Stimulated activated CD8-positive, alpha-beta memory T cell treated with anti-CD3 and anti-CD28 coated beads, Interleukin-15, amount 100 ng/mL, for 48 hours (primary cell): ENCODE data around the gene IZUMO1.
"Not testable (repeated sequence)": the region's sequence is repeated elsewhere in the genome, so short reads cannot be mapped to it uniquely, and the experiment has no call there.

Experiments
- DNase-seq, 2 donors: peaks; one replicate each; pipeline ENCODE4 v3.0.0-alpha.2; 2020; ENCODE audit warnings: low read depth in 2 of 2

The IZUMO1 gene

GRCh38 chr19:48738557-48739403, 7.9 kb downstream of the IZUMO1 start:
- DNase-seq = peak; percentile 88 to 90

DNA sequence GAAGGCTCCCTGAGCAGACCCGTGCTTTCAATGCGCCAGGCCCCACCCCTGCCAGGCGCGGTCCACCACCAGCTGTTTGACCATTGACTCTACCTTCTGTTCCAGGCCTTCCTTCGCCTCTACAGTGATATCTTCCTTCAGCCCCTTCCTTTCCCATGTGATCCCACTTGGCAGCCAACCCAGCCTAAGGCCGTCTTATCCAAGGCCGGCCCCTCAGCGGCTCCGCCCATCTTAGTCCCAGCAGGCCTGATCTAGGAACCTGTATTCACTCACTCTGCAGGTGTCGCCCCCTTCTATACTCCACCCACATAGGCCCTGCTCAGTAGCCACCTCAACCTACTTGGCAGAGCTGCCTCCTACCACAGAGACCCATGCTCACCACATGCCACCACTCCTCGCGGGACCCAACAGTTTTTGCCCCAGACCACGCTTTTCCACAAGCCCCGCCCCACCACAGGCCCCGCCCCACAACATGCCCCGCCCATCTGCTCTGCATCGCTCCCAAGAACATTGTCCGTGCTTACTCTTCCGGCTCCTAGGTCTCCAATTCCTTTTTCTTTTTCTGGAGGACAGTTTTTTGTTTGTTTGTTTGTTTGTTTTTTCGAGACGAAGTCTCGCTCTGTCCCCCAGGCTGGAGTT, 9.2 kb downstream of the IZUMO1 start:
- no peak for DNase-seq

GRCh38 chr19:48735031-48735615, 11.6 kb downstream of the IZUMO1 start:
- no peak for DNase-seq

DNA sequence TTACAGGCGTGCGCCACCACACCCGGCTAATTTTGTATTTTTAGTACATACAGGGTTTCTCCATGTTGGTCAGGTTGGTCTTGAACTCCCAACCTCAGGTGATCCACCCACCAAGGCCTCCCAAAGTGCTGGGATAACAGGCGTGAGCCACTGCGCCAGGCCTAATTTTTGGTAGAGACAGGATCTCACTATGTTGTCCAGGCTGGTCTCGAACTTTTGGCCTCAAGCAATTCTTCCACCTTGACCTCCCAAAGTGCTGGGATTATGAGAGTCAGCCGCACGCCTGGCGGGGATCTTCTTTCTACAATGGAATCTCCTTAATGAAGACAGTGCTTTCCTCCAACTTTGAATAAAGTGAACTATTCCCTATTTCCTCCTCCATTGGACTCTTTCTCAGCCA, 12.1 kb downstream of the IZUMO1 start:
- no peak for DNase-seq

DNA sequence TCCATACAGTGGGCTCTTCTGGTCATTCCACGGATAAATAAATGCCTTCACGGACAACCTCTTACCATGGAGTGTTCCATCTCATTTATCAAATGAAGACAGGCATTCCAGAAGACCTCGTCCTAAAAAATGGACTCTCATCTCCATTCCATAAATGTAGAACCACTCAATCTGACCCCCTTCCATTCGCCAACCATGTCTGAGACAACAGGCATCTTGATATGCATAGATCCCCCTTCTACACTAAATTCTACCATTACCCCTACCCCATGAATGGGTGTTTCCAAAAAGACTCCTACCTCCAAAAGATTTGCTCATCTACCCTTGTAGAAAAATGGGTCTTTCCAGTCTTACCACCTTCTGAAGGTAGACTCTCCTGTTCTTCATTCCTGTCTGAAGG, 15.3 kb downstream of the IZUMO1 start:
- no peak for DNase-seq

DNA sequence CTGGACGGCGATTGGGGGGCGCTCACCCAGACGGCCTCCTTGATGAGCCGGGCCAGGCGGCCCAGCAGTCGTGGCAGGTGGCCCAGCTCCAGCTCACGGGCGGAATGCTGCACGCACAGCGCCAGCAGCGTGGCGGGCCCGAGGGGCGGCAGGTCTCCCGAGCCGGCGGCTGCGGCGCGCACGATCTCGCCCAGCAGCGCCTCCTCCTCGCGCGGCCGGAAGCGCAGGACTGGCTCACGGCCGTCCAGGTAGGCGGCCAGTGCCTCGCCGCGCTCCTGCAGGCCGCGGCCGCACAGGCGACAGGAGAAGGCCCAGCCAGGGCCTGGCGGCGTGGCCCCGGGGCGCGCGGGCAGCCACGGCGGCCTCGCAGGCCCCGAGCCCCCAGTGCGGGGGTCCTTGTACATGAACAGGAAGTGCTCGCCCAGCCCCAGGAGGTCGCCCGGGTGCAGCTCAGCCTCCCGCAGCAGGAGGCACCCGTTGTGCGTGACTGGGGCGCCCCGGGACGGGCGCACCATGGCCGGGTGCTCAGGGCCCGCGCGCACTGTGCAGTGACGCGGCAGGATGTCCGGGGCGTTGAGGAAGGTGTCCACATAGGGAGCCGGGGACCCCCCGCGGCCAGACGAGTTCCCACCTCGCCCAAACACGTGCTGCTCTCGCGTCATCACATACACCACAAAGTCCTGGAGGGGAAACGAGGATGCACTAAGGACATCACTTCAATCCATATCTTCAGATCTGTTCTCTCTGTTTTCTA, 17.6 kb downstream of the IZUMO1 start:
- DNase-seq = no peak

- no peak for DNase-seq
These were observed 20.2 kb downstream of the IZUMO1 start for GRCh38 chr19:48726556-48726955.

DNA sequence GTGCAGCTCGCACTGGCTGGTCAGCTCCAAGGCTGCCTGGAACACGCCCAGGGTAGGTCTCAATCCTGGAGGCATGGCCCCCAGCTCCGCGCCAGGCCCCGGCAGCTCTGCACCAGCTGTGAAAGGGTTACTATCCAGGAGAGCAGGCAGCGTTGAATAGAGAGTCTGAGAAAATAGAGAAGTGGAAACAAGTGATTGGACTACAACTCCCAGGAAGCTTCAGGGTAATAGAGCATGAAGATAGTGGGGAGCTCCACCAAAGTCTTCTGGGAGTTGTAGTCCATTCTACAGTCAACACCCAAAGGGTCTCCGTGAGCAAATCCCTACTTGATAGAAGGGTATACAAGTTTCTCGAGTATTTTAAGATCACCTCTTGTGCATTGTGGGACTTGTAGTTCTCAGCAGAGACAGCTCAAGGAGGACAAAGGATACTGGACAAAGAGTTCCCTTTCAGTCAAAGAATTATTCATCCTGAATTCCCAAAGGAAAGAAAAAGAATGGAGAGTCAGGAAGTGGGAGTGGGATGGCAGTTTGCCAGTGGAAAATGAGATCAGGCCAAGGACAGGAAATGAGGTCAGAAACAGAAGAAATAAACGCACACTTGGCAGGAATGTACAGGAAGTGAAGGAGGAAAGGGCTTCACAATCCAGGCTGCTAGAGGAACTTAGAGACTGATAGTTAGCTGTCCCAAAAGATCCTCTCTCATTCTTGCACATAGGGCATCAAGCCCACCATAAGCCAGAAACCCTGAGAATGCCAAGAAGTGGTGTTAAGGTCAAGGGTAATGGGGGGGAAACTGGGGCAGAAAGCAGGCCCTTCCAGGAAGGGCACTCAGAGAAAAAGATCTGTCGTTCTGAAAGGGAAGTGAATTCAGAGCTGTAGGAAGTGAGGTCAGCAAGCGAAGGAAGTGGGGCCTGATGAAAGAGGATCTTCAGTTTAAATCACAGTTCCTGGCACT, 21.6 kb downstream of the IZUMO1 start:
- no peak for DNase-seq

DNA sequence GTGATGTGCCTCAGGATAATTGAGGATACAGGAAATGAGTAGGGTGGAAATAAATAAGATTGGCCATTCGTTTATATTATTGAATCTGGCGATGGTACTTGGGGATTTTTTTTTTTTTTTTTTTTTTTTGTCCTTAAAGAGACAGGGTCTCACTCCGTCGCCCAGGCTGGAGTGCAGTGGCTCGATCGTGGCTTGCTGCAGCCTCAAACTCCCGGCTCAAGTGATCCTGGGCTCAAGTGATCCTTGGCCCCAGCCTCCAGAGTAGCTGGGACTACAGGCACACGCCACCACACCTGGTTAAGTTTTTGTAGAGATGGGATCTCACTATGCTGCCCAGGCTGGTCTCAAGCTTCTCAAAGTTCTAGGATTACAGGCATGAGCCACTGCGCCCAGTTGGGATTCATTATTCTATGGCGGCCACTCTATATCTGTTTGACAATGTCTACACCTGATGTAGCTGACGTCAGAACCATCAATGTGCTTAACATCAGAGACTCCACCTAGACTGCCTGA, 24.5 kb downstream of the IZUMO1 start:
- no peak for DNase-seq

DNA sequence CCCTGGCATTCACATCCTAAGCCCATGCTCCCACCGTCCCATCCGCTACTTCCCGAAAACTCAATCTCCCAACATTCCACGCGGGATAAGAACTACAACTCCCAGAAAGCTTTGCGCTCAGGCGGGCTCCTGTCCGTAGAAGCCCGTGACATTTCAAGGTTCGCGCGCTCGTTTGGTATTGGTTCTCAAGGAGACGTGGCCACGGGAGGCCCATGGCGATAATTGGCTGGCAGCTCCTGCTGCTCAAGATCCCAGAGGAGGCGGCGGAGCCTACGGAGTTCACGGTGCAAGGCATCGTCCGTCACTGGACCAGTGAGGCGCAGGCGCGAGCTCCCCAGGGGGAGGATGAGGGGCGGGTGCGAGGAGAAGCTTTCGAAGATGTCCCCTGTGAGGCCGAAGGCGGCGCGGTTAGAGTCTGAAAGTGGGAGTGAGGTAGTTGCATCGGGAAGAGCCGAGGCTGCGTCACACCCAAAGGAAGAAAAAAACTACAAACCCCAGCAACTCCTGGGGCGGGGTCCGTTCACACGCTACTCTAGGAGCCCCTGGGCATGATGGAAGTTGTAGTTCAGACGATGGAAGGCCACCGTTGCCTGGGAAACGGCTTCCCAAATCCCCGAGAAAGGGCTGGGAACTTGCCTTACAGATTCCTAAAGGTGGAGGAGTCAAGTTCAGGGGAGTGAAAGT, 26.0 kb downstream of the IZUMO1 start:
- peak; percentile 86 to 91 for DNase-seq

GRCh38 chr19:48720251-48720612, 26.5 kb downstream of the IZUMO1 start:
- DNase-seq = no peak

- no peak for DNase-seq
These were observed 27.2 kb downstream of the IZUMO1 start, which contains the start of gene MAMSTR for GRCh38 chr19:48719263-48720171. MAMSTR (minus strand) TSS chr19:48719725; CDS start chr19:48719031, 694 bp downstream.

DNA sequence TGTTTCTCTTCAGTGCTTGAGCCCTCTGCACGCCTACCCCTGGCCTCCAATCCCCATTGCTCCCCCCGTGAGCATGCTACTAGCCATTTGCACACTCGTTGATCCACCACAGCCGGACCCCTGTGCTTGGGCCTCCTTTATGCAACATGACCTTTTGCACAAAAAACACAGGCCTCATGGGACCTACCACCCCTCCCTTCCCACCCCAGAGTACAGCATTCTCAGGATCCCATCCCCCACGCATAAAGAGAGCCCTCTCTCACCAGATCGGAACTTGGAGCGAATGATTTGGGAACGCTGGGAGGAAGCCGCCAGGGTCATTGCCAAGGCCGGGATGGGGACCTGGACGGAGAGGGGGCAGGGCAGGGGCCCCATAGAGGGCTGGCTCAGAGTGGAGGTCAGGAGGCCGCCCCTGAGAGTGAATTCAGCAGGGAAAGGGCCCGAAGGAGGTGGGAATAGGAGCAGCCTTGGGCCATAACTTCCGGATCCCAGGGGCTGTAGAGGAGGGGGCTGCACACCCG, 27.9 kb downstream of the IZUMO1 start:
- DNase-seq = no peak

GRCh38 chr19:48718106-48718505, 28.6 kb downstream of the IZUMO1 start:
- DNase-seq = not testable (repeated sequence)

GRCh38 chr19:48716562-48717291, 30.0 kb downstream of the IZUMO1 start:
- DNase-seq = no peak

DNA sequence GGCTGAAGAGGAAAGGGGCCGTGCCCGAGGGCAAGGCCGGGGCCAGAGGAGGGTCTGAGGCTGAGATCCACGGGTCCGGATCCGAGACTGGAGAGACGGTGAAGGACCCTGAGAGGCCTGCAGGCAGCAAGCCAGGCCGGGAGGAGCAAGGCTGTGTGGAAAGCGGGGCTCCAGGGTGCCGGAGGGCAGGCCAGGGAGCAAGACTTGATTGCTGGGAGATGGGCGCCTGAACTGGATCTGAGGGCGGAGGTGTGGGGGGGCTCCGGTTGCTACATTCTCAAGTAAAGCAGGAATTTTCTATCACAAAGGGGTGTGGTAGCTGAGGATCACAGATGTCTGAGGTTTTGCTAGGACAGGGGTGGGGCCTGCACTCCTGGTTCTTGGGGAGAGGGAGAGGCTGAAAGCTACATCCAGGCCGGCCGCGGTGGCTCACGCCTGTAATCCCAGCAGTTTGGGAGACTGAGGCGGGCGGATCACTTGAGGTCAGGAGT, 31.0 kb downstream of the IZUMO1 start:
- DNase-seq = no peak

GRCh38 chr19:48714759-48715675, 31.7 kb downstream of the IZUMO1 start:
- DNase-seq = no peak
